Suprapubic skin (tissue), 4 donors: ENCODE data around the gene VAT1L. TPM values are rescaled to one million over a fixed set of nuclear protein-coding genes. Genes with fewer than 3 reads are reported as not detected.

Experiments used
- DNase-seq, 2 donors: peaks; one replicate each; pipeline ENCODE4 v3.0.0-alpha.2; 2019; ENCODE audit warnings: low spot score in 2 of 2
- H3K27ac ChIP-seq: fragments of 200-600 bp; sonication (generic); one replicate; pipeline ENCODE4 v1.5.1; 2019
- H3K27me3 ChIP-seq: fragments of 200-600 bp; sonication (generic); one replicate; pipeline ENCODE4 v1.5.1; 2019
- H3K36me3 ChIP-seq: fragments of 200-600 bp; sonication (generic); one replicate; pipeline ENCODE4 v1.5.1; 2019
- H3K4me1 ChIP-seq: fragments of 200-600 bp; sonication (generic); one replicate; pipeline ENCODE4 v1.5.1; 2019
- H3K4me3 ChIP-seq: fragments of 200-600 bp; sonication (generic); one replicate; pipeline ENCODE4 v1.5.1; 2019; ENCODE audit warnings: mild to moderate bottlenecking
- H3K9me3 ChIP-seq: fragments of 200-600 bp; sonication (generic); one replicate; pipeline ENCODE4 v1.5.1; 2019
- CTCF ChIP-seq, 2 donors: fragments of 200-600 bp in 1 of 2; fragments of 450-650 bp in 1 of 2; sonication (generic) in 1 of 2; IDR thresholded peaks; one replicate each; pipeline ENCODE4 v1.5.1; 2016 to 2019; ENCODE audit warnings: antibody characterized with exemption in 2 of 2, mild to moderate bottlenecking in 1 of 2, moderate library complexity in 1 of 2
- EP300 ChIP-seq: sonication (generic); formaldehyde crosslinking; IDR thresholded peaks from one replicate; pipeline ENCODE4 v1.6.1; 2017; ENCODE audit warnings: antibody characterized with exemption
- POLR2A ChIP-seq, 2 donors: fragments of 450-650 bp; IDR thresholded peaks; one replicate each; pipeline ENCODE4 v1.6.1; 2017; ENCODE audit warnings: antibody characterized with exemption in 2 of 2, mild to moderate bottlenecking in 2 of 2, moderate library complexity in 2 of 2
- POLR2AphosphoS5 ChIP-seq, 3 donors: sonication (generic); formaldehyde crosslinking; IDR thresholded peaks; one replicate each; pipeline ENCODE4 v1.6.1; 2017; ENCODE audit warnings: antibody characterized with exemption in 3 of 3
- WGBS: methylation state at CpG from one replicate; pipeline ENCODE4 v1.1.5; 2018; 5-methylcytosine and 5-hydroxymethylcytosine counted together
- total RNA-seq, 4 donors: library from RNA; depleted of rRNA; stranded (reverse); fragments of >200 nt; gene quantifications; one replicate each; pipeline ENCODE4 v1.1.0, GENCODE V29; 2016

VAT1L gene
- total RNA-seq, 4 donors from 2014 or later = 0.15 TPM; not detected in 3

DNA sequence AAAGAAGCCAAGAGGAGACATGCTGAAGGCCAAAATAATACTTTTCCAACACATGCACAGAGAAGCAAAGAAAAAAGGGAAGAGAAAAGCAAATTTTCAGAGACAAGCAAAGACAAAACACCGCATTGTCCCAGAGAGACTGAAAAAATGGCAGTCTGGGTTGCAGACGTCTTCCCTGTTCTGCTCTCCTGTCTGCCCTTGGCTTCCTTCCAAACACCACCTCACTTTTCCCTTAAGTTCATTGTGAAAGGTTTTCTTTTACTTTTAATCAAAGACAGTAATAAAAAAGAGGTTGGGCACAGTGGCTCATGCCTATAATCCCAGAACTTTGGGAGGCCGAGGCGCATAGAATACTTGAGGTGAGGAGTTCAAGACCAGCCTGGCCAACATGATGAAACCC lies 21.2 kb upstream of the VAT1L start:
- H3K27me3 ChIP-seq = no peaks in the 10 kb centered on the region
- no peaks in the 10 kb centered on the region for H3K9me3 ChIP-seq
- TF ChIP-seq EP300 (no peak), POLR2A (IDR thresholded peaks at IDR 0.05) (no peak), POLR2AphosphoS5 (IDR thresholded peaks at IDR 0.05) (no peak), CTCF (IDR thresholded peaks at IDR 0.05) (no peak)
- no peak overlapping the region for H3K4me3 ChIP-seq
- no peak for DNase-seq
- 38% methylated on average over 4 of the region's 4 CpGs for WGBS
- no peaks in the 10 kb centered on the region for H3K36me3 ChIP-seq
- H3K27ac ChIP-seq = no peak overlapping the region
- H3K4me1 ChIP-seq = peaks cover 9% of the 10 kb centered on the region

DNA sequence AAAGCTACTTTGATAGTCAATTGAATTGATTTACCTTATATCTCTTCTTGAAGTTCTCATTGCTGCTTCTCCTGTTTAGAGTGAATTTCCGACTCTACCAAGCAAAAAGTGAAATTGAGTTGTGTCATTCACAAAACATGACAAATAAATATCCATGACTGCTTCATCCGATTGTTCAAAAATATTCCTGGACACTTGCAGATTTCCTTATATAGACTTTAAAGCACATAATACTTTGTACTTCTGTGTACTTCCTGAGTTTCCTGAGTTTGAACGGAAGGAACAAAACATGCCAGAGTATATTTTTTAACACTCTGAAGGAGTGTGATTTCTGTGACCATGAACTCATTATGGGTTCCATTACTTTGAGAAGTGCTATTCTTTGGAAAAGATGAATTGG lies 20.5 kb upstream of the VAT1L start:
- peaks cover 9% of the 10 kb centered on the region for H3K4me1 ChIP-seq
- no peaks in the 10 kb centered on the region for H3K9me3 ChIP-seq
- H3K36me3 ChIP-seq = no peaks in the 10 kb centered on the region
- DNase-seq = no peak
- WGBS = 67% methylated on average over 3 of the region's 3 CpGs
- H3K4me3 ChIP-seq = no peak overlapping the region
- H3K27ac ChIP-seq = no peak overlapping the region
- H3K27me3 ChIP-seq = no peaks in the 10 kb centered on the region
- TF ChIP-seq POLR2A (IDR thresholded peaks at IDR 0.05) (no peak), EP300 (no peak), CTCF (IDR thresholded peaks at IDR 0.05) (no peak)

DNA sequence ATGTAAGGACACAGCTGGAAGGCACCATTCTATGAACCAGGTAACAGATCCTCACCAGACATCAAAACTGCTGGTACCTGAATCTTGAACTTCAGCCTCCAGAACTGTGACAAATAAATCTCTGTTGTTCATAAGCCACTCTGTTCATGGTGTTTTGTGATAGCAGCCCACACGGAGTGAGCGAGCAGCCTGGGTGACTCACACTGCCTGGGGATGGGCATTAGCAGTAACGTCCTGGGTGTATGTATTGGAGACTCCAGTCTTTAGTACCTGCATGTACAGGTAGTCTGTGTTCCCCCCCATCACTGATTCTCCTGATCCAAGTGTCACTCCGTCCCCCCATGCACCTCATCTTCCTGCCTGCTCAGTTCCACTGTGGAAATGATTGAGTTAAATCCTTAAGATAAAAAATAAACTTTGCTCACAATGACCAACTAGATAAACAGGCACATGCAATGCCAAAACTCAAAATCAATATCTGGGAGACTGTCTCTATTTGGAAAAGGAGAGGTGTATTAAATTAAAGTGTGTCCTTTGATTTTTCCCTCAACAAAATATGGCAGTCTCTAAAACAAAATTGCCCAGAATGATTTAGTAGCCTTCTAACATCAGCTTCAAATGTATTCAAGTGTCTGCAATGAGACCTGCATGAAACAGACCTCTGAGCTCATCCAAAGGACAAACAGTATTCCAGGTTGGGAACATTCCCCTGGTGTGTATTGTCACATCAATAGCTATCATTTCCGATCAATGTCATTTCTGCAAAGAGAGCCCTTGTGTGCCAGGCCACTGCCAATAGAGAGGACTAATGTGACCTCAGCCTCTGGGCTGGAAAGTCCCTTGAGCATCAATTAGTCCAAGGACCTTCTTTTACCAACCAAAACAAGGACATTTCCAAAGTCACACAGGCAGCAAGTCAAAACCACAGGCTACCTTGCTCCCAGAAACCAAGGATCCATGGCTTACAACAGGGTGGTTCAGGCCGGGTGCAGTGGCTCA lies 12.2 kb upstream of the VAT1L start:
- no peak overlapping the region for H3K27ac ChIP-seq
- peaks cover 4% of the 10 kb centered on the region for H3K27me3 ChIP-seq
- DNase-seq = no peak
- no peaks in the 10 kb centered on the region for H3K9me3 ChIP-seq
- H3K4me1 ChIP-seq = no peaks in the 10 kb centered on the region
- no peak overlapping the region for H3K4me3 ChIP-seq
- no peaks in the 10 kb centered on the region for H3K36me3 ChIP-seq
- WGBS = 72% methylated on average over 6 of the region's 6 CpGs
- TF ChIP-seq POLR2AphosphoS5 (IDR thresholded peaks at IDR 0.05) (no peak), CTCF (IDR thresholded peaks at IDR 0.05) (no peak), POLR2A (IDR thresholded peaks at IDR 0.05) (no peak), EP300 (no peak)

- WGBS = 92% methylated on average over 4 of the region's 4 CpGs
- TF ChIP-seq EP300 = no peak
These were observed 10.6 kb upstream of the VAT1L start for GRCh38 chr16:77777745-77778144.

GRCh38 chr16:77780378-77780837 lies 8.0 kb upstream of the VAT1L start:
- TF ChIP-seq CTCF (IDR thresholded peaks at IDR 0.05) (no peak), EP300 (no peak), POLR2A (IDR thresholded peaks at IDR 0.05) (no peak)
- 52% methylated on average over 9 of the region's 9 CpGs for WGBS
- DNase-seq = no peak
- Histone ChIP-seq H3K27ac (no peak overlapping the region), H3K27me3 (peaks cover 18% of the 10 kb centered on the region), H3K4me3 (no peak overlapping the region), H3K9me3 (no peaks in the 10 kb centered on the region), H3K4me1 (no peaks in the 10 kb centered on the region), H3K36me3 (no peaks in the 10 kb centered on the region)

More at GRCh38 chr16:77777745-77778144, 10.6 kb upstream of the VAT1L start:
- Histone ChIP-seq H3K36me3 (no peaks in the 10 kb centered on the region), H3K27me3 (peaks cover 4% of the 10 kb centered on the region), H3K4me1 (no peaks in the 10 kb centered on the region), H3K9me3 (no peaks in the 10 kb centered on the region), H3K27ac (no peak overlapping the region), H3K4me3 (no peak overlapping the region)
- DNase-seq = no peak
